H1 (cell line): ENCODE results near the gene SENP1. TPM values are rescaled to one million over a fixed set of nuclear protein-coding genes. Genes with fewer than 3 reads are reported as not detected.
A peak's percentile ranks its signal among the peaks of the same experiment; 100 is the strongest.

Experiments used
- CREB1 ChIP-seq: IDR thresholded peaks from 2 replicates; pipeline ENCODE4 v1.6.1; 2012; ENCODE audit warnings: inconsistent platforms
- RXRA ChIP-seq: IDR thresholded peaks from 2 replicates; pipeline ENCODE4 v1.6.1; 2011; ENCODE audit warnings: low read depth, mild to moderate bottlenecking, low read length, moderate library complexity; ENCODE audit not compliant: insufficient read depth
- polyA plus RNA-seq, 7 experiments: library from polyadenylated mRNA; depleted of rRNA in 3 of 7; stranded (reverse) in 5 of 7; unstranded in 2 of 7; fragments of >200 nt in 5 of 7; fragments of 200-250 nt in 2 of 7; gene quantifications; 1 replicate in 5 of 7; 2 replicates in 1 of 7; 4 replicates in 1 of 7; pipeline versions ENCODE4 v1.2.1 to v1.2.3, GENCODE V29; 2011 to 2013; ENCODE audit warnings: missing spikeins in 2 of 7, mixed read lengths in 2 of 7
- total RNA-seq: library from RNA; stranded (reverse); fragmentation: NEBNext Ultra II Directional; extraction: Animal tissue kit (Norgen Biotek cat#: 25700); gene quantifications from 2 replicates; pipeline ENCODE4 v1.2.1, GENCODE V29; 2021

SENP1 gene
- total and polyA plus RNA-seq, 2 of the 8 experiments (the other 6 are each of a cell fraction or from before 2014, with no cell fraction given): 14.2 to 31.5 TPM

DNA sequence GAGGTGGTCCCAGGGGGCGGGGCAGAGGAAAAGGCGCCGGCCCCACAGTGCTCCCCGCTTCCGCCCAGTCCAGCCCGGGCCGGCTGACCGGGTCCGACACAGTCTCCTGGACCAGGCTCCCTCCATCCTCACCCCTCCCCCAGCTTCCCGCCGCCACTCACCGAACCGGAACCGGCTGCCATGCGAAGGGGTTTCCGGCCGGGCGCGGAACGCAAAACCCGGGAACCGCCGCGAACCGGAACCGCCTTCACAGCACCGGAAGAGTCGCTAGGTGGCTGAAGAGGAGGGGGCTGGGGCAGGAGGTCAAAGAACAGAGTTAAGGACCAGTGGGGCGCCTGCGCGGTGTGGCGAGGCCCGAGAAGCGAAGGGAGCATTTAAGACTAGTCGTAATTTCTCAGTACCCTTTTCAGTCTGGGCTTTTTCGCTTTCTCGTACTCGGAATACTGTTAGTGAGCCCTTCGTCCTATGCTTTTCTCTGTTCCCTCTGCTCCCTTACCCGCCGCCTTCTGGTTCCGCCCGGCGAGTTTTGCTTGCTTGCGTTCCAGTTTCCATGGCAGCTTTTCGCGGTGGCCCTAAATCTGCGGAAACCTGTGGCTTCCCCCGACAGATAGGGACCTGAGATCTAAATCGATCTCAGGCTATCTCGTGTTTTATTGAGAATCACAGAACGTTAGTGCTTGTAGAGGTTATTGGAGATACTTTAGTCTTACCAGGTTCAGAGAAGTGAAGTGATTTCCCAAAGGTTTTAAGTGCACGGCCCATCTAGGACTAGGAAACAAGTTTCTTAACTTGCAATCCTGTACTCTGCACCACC lies at the start of gene SENP1 (continued):
- no peak for TF ChIP-seq RXRA
- TF ChIP-seq CREB1: peak; percentile 25
